Liver (tissue), 3 donors: ENCODE data around the gene SSBP2.
"Not testable (repeated sequence)": the region's sequence is repeated elsewhere in the genome, so short reads cannot be mapped to it uniquely, and the experiment has no call there.

ENCODE experiments used
- EGR1 ChIP-seq, 2 donors: IDR thresholded peaks; 2 replicates each; pipeline ENCODE4 v1.6.1; 2016 to 2018; ENCODE audit warnings: antibody characterized with exemption in 2 of 2, low read depth in 2 of 2
- GABPA ChIP-seq, 2 donors: IDR thresholded peaks in 1 of 2; conservative IDR thresholded peaks in 1 of 2; 2 replicates each; pipeline ENCODE4 v1.6.1; 2016; ENCODE audit warnings: antibody characterized with exemption in 2 of 2, mild to moderate bottlenecking in 1 of 2, moderate library complexity in 1 of 2
- JUND ChIP-seq, 2 donors: IDR thresholded peaks; 2 replicates each; pipeline ENCODE4 v1.6.1; 2016; ENCODE audit warnings: antibody characterized with exemption in 2 of 2
- NR2F2 ChIP-seq: IDR thresholded peaks from 2 replicates; pipeline ENCODE4 v1.6.1; 2016; ENCODE audit warnings: antibody characterized with exemption
- SP1 ChIP-seq: IDR thresholded peaks from 2 replicates; pipeline ENCODE4 v1.6.1; 2018; ENCODE audit warnings: antibody characterized with exemption, mild to moderate bottlenecking
- YY1 ChIP-seq: IDR thresholded peaks from 2 replicates; pipeline ENCODE4 v1.6.1; 2016; ENCODE audit warnings: antibody characterized with exemption, mild to moderate bottlenecking
- TF ChIP-seq, protein P1 (sequence below): fragments of 150-350 bp; IDR thresholded peaks from 2 replicates; pipeline ENCODE4 v1.5.1; 2017; ENCODE audit warnings: improper control_type of control experiment, low read depth, low read length; ENCODE audit not compliant: missing input control
- TF ChIP-seq, protein P2 (sequence below): IDR thresholded peaks from 2 replicates; pipeline ENCODE4 v1.6.1; 2016; ENCODE audit warnings: antibody characterized with exemption, mild to moderate bottlenecking
- donor health status: healthy.
- donor health status: healthy.

- TF ChIP-seq, protein P1, sequence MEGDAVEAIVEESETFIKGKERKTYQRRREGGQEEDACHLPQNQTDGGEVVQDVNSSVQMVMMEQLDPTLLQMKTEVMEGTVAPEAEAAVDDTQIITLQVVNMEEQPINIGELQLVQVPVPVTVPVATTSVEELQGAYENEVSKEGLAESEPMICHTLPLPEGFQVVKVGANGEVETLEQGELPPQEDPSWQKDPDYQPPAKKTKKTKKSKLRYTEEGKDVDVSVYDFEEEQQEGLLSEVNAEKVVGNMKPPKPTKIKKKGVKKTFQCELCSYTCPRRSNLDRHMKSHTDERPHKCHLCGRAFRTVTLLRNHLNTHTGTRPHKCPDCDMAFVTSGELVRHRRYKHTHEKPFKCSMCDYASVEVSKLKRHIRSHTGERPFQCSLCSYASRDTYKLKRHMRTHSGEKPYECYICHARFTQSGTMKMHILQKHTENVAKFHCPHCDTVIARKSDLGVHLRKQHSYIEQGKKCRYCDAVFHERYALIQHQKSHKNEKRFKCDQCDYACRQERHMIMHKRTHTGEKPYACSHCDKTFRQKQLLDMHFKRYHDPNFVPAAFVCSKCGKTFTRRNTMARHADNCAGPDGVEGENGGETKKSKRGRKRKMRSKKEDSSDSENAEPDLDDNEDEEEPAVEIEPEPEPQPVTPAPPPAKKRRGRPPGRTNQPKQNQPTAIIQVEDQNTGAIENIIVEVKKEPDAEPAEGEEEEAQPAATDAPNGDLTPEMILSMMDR, result not testable (repeated sequence)
- not testable (repeated sequence) for TF ChIP-seq SP1; NR2F2; GABPA (IDR thresholded peaks at IDR 0.05 in 1 of 2, conservative IDR thresholded peaks at IDR 0.05 in 1 of 2); EGR1 (IDR thresholded peaks at IDR 0.05; ENCODE audit: low read depth in 2 of 2); JUND (IDR thresholded peaks at IDR 0.05); YY1
- TF ChIP-seq, protein P2, sequence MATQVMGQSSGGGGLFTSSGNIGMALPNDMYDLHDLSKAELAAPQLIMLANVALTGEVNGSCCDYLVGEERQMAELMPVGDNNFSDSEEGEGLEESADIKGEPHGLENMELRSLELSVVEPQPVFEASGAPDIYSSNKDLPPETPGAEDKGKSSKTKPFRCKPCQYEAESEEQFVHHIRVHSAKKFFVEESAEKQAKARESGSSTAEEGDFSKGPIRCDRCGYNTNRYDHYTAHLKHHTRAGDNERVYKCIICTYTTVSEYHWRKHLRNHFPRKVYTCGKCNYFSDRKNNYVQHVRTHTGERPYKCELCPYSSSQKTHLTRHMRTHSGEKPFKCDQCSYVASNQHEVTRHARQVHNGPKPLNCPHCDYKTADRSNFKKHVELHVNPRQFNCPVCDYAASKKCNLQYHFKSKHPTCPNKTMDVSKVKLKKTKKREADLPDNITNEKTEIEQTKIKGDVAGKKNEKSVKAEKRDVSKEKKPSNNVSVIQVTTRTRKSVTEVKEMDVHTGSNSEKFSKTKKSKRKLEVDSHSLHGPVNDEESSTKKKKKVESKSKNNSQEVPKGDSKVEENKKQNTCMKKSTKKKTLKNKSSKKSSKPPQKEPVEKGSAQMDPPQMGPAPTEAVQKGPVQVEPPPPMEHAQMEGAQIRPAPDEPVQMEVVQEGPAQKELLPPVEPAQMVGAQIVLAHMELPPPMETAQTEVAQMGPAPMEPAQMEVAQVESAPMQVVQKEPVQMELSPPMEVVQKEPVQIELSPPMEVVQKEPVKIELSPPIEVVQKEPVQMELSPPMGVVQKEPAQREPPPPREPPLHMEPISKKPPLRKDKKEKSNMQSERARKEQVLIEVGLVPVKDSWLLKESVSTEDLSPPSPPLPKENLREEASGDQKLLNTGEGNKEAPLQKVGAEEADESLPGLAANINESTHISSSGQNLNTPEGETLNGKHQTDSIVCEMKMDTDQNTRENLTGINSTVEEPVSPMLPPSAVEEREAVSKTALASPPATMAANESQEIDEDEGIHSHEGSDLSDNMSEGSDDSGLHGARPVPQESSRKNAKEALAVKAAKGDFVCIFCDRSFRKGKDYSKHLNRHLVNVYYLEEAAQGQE, result not testable (repeated sequence)
These were observed 90.3 kb downstream of the SSBP2 start for GRCh38 chr5:81660624-81661023.
